Keratinocyte (primary cell): Measurements from ENCODE around the gene GNPNAT1. TPM values are rescaled to one million over a fixed set of nuclear protein-coding genes. Genes with fewer than 3 reads are reported as not detected.

Experiments used
- DNase-seq: peaks from one replicate; pipeline ENCODE4 v3.0.0-alpha.2; 2011; ENCODE audit warnings: low read depth, missing footprints, low spot score
- FAIRE-seq: peaks from 2 replicates; lab custom pipeline; 2011; peaks lifted over from hg19 to GRCh38; lab: Jason Lieb, UNC
- H2AFZ ChIP-seq: 2 replicates; pipeline ENCODE4 v1.6.0; 2012; ENCODE audit warnings: low read length, control low read depth, inconsistent platforms; ENCODE audit not compliant: control insufficient read depth
- H3K27ac ChIP-seq: 2 replicates; pipeline ENCODE4 v1.5.1; 2011; ENCODE audit warnings: low read length; ENCODE audit not compliant: control insufficient read depth, insufficient read depth
- H3K27me3 ChIP-seq: 3 replicates; pipeline ENCODE4 v1.6.0; 2011; ENCODE audit warnings: low read length; ENCODE audit not compliant: control insufficient read depth, insufficient read depth; ENCODE audit errors: extremely low read depth
- H3K36me3 ChIP-seq, 2 experiments: 2 replicates in 1 of 2; 3 replicates in 1 of 2; pipeline ENCODE4 v1.5.1; 2011; ENCODE audit warnings: low read length in 2 of 2, mild to moderate bottlenecking in 1 of 2; ENCODE audit not compliant: control insufficient read depth in 2 of 2, insufficient read depth in 2 of 2; ENCODE audit errors: extremely low read depth in 1 of 2
- H3K4me1 ChIP-seq: 3 replicates; pipeline ENCODE4 v1.5.1; 2011; ENCODE audit warnings: low read length; ENCODE audit not compliant: control insufficient read depth, insufficient read depth; ENCODE audit errors: extremely low read depth
- H3K4me2 ChIP-seq: 3 replicates; pipeline ENCODE4 v1.6.0; 2011; ENCODE audit warnings: low read depth, low read length; ENCODE audit not compliant: control insufficient read depth, insufficient read depth; ENCODE audit errors: extremely low read depth
- H3K4me3 ChIP-seq, 3 experiments: fragments of 200-600 bp in 1 of 3; sonication (generic) in 1 of 3; 2 replicates in 2 of 3; 3 replicates in 1 of 3; pipeline ENCODE4 v1.5.1; 2011 to 2016; ENCODE audit warnings: low read length in 3 of 3, mild to moderate bottlenecking in 3 of 3, control low read depth in 2 of 3, inconsistent platforms in 1 of 3, low read depth in 1 of 3, mixed read lengths in 1 of 3, mixed run types in 1 of 3, moderate library complexity in 1 of 3; ENCODE audit not compliant: control insufficient read depth in 2 of 3, insufficient read depth in 2 of 3; ENCODE audit errors: extremely low read depth in 1 of 3
- H3K79me2 ChIP-seq: 2 replicates; pipeline ENCODE4 v1.6.0; 2012; ENCODE audit warnings: low read length; ENCODE audit not compliant: control insufficient read depth, insufficient read depth
- H3K9ac ChIP-seq: 3 replicates; pipeline ENCODE4 v1.6.0; 2011; ENCODE audit warnings: low read length; ENCODE audit not compliant: control insufficient read depth, insufficient read depth; ENCODE audit errors: extremely low read depth
- H3K9me1 ChIP-seq: 3 replicates; pipeline ENCODE4 v1.6.0; 2011; ENCODE audit warnings: low read length; ENCODE audit not compliant: control insufficient read depth, insufficient read depth; ENCODE audit errors: extremely low read depth
- H3K9me3 ChIP-seq: 2 replicates; pipeline ENCODE4 v1.5.1; 2012; ENCODE audit warnings: low read depth, low read length; ENCODE audit not compliant: control insufficient read depth
- H4K20me1 ChIP-seq: 3 replicates; pipeline ENCODE4 v1.6.0; 2011; ENCODE audit warnings: low read length; ENCODE audit not compliant: control insufficient read depth, insufficient read depth; ENCODE audit errors: extremely low read depth
- EZH2 ChIP-seq: IDR thresholded peaks from one replicate; pipeline ENCODE4 v1.6.1; 2012; ENCODE audit warnings: inconsistent platforms, mild to moderate bottlenecking, low read length, moderate library complexity
- dilution Hi-C: fragments of 300-500 bp; cut with MboI; formaldehyde crosslinking; loops from one replicate; pipeline ENCODE4 v1.7.0; 2020; ENCODE audit warnings: low sequenced_read_pairs; ENCODE audit not compliant: extremely low pct_ligation_motif_present
- polyA plus RNA-seq, 5 experiments: library from polyadenylated mRNA; depleted of rRNA in 3 of 5; stranded (reverse) in 3 of 5; stranded (forward) in 1 of 5; unstranded in 1 of 5; fragments of >200 nt; gene quantifications; 1 replicate in 1 of 5; 2 replicates in 3 of 5; 3 replicates in 1 of 5; pipeline versions ENCODE4 v1.2.1 to v1.2.3, GENCODE V29; 2011 to 2012; ENCODE audit warnings: missing spikeins in 2 of 5, low read depth in 1 of 5, low replicate concordance in 1 of 5
- TF ChIP-seq, protein P1 (sequence below), 3 experiments: IDR thresholded peaks in 1 of 3; conservative IDR thresholded peaks in 1 of 3; optimal IDR thresholded peaks in 1 of 3; 2 replicates in 2 of 3; 3 replicates in 1 of 3; pipeline versions ENCODE3 to v1.5.1; 2011; ENCODE audit warnings: low read length in 3 of 3, mild to moderate bottlenecking in 3 of 3, moderate library complexity in 2 of 3, control low read depth in 1 of 3, inconsistent platforms in 1 of 3; ENCODE audit not compliant: insufficient read depth in 2 of 3; ENCODE audit errors: extremely low read depth in 1 of 3

The GNPNAT1 gene
- polyA plus RNA-seq, 1 donor (not counting 4 experiments of a cell fraction or from before 2014, with no cell fraction given): 45.5 TPM

DNA sequence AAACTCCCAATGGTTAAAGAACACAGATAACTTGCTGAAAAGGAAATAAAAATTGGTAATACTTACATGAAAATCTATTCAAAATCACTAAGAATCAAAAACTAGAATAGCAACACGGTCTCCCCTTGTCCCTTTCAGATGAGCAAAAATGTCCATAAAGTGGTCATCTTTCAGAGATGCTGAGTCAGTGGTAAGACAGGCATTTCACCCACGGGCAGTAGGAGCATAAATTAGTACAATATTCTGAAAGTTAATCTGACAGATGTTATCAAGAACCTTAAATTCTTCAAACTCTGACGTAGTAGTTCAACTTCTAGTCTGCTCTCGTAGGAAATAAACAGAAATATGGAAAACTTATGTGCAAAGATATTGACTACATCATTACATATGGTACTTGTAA is 33.1 kb upstream of the GNPNAT1 start:
- DNase-seq: no peak
- H3K27me3 ChIP-seq: no peaks in the 10 kb centered on the region
- no peak for TF ChIP-seq EZH2
- TF ChIP-seq, protein P1, sequence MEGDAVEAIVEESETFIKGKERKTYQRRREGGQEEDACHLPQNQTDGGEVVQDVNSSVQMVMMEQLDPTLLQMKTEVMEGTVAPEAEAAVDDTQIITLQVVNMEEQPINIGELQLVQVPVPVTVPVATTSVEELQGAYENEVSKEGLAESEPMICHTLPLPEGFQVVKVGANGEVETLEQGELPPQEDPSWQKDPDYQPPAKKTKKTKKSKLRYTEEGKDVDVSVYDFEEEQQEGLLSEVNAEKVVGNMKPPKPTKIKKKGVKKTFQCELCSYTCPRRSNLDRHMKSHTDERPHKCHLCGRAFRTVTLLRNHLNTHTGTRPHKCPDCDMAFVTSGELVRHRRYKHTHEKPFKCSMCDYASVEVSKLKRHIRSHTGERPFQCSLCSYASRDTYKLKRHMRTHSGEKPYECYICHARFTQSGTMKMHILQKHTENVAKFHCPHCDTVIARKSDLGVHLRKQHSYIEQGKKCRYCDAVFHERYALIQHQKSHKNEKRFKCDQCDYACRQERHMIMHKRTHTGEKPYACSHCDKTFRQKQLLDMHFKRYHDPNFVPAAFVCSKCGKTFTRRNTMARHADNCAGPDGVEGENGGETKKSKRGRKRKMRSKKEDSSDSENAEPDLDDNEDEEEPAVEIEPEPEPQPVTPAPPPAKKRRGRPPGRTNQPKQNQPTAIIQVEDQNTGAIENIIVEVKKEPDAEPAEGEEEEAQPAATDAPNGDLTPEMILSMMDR (optimal IDR thresholded peaks at IDR 0.05 in 1 of 3, IDR thresholded peaks at IDR 0.05 in 1 of 3, conservative IDR thresholded peaks at IDR 0.05 in 1 of 3; ENCODE audit: extremely low read depth in 1 of 3, insufficient read depth in 2 of 3, low read length in 3 of 3): no peak
- no peak overlapping the region for H2AFZ ChIP-seq
- H3K27ac ChIP-seq: no peak overlapping the region
- no peaks in the 10 kb centered on the region for H3K4me1 ChIP-seq
- H3K9me3 ChIP-seq: no peaks in the 10 kb centered on the region
- dilution Hi-C loops: no loop called here
- FAIRE-seq: no peak
- no peak overlapping the region for H3K4me3 ChIP-seq
- H3K4me2 ChIP-seq: no peak overlapping the region
- no peak overlapping the region for H3K9ac ChIP-seq
- no peaks in the 10 kb centered on the region for H3K79me2 ChIP-seq
- H3K36me3 ChIP-seq: no peaks in the 10 kb centered on the region
- H3K9me1 ChIP-seq: no peaks in the 10 kb centered on the region
- no peaks in the 10 kb centered on the region for H4K20me1 ChIP-seq

DNA sequence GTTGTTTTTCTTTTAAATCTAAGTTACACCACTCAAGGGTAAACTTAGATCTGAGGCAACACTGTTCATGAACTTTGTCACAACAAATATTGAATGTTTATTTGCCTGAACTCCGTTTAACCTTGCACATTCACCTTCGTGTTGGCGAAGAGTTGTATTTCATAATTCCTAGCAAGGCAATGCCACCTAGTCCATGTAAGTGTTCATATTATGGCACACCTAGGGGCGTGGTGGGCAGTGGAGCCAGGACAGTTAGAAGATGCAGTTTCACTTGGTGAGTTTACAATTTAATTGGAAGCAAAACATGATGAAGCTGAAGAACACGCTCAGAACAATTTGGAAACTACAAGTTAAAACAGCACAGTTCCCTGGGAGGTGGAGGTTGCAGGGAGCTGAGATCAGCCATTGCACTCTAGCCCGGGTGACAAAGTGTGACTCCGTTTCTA is 30.4 kb upstream of the GNPNAT1 start:
- no peak for FAIRE-seq
- dilution Hi-C loops: no loop called here
- no peak overlapping the region for H2AFZ ChIP-seq
- no peaks in the 10 kb centered on the region for H3K27me3 ChIP-seq
- H4K20me1 ChIP-seq: no peaks in the 10 kb centered on the region
- no peak overlapping the region for H3K4me3 ChIP-seq
- no peak overlapping the region for H3K9ac ChIP-seq
- TF ChIP-seq, protein P1 (optimal IDR thresholded peaks at IDR 0.05 in 1 of 3, IDR thresholded peaks at IDR 0.05 in 1 of 3, conservative IDR thresholded peaks at IDR 0.05 in 1 of 3; ENCODE audit: extremely low read depth in 1 of 3, insufficient read depth in 2 of 3, low read length in 3 of 3): no peak
- no peak for TF ChIP-seq EZH2
- H3K27ac ChIP-seq: no peak overlapping the region
- H3K9me1 ChIP-seq: no peaks in the 10 kb centered on the region
- H3K36me3 ChIP-seq: no peaks in the 10 kb centered on the region
- no peaks in the 10 kb centered on the region for H3K9me3 ChIP-seq
- DNase-seq: no peak
- no peaks in the 10 kb centered on the region for H3K4me1 ChIP-seq
- no peaks in the 10 kb centered on the region for H3K79me2 ChIP-seq
- H3K4me2 ChIP-seq: no peak overlapping the region
